Parathyroid adenoma (tissue), 2 donors: ENCODE data around the gene FABP1.

Source experiments
- H2AFZ ChIP-seq: fragments of 300-600 bp; sonication (generic); one replicate; pipeline ENCODE4 v1.7.0; 2017; ENCODE audit warnings: antibody characterized with exemption, mild to moderate bottlenecking
- H3K27ac ChIP-seq: fragments of 300-600 bp; sonication (generic); one replicate; pipeline ENCODE4 v1.7.0; 2017
- H3K27me3 ChIP-seq: fragments of 300-600 bp; sonication (generic); one replicate; pipeline ENCODE4 v1.7.0; 2017; ENCODE audit warnings: low read length; ENCODE audit not compliant: control insufficient read depth, insufficient read depth
- H3K36me3 ChIP-seq: fragments of 300-600 bp; sonication (generic); one replicate; pipeline ENCODE4 v1.7.0; 2017; ENCODE audit warnings: low read length; ENCODE audit not compliant: control insufficient read depth, insufficient read depth
- H3K4me1 ChIP-seq: fragments of 300-600 bp; sonication (generic); one replicate; pipeline ENCODE4 v1.7.0; 2017; ENCODE audit warnings: control low read depth
- H3K4me2 ChIP-seq: fragments of 300-600 bp; sonication (generic); one replicate; pipeline ENCODE4 v1.7.0; 2017; ENCODE audit warnings: low read length
- H3K4me3 ChIP-seq: fragments of 300-600 bp; sonication (generic); one replicate; pipeline ENCODE4 v1.7.0; 2017; ENCODE audit warnings: low read depth, low read length
- H3K79me2 ChIP-seq: fragments of 300-600 bp; sonication (generic); one replicate; pipeline ENCODE4 v1.7.0; 2017; ENCODE audit warnings: control low read depth
- H3K9ac ChIP-seq: fragments of 300-600 bp; sonication (generic); one replicate; pipeline ENCODE4 v1.7.0; 2017; ENCODE audit warnings: mild to moderate bottlenecking
- H3K9me3 ChIP-seq: fragments of 300-600 bp; sonication (generic); one replicate; pipeline ENCODE4 v1.7.0; 2017; ENCODE audit warnings: low read length; ENCODE audit not compliant: control insufficient read depth
- CTCF ChIP-seq: fragments of 300-600 bp; sonication (generic); IDR thresholded peaks from one replicate; pipeline ENCODE4 v1.7.0; 2017; ENCODE audit warnings: antibody characterized with exemption, mild to moderate bottlenecking
- donor health status: primary hyperparathyroidism.

The FABP1 gene

DNA sequence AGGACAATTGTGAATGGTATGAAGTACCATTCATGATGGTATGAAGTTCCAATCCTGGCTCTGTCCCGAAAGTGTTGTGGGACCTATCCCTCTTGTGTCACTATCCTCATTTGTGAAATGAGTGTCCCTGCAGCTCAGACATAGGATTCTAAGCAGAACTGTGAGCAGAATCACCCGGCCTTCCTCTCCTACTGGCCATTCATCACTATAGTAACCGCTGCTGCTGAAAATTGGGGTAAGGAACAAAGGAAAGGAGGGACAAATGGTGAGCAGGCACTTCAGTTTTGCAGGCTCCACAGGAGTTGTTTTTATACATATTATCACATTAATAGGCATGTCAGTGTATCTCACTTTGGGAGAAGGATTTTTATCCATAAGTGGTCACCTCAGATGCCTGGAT is 32.8 kb downstream of the FABP1 start:
- TF ChIP-seq CTCF = no peak
- Histone ChIP-seq H3K9me3 (no peaks in the 10 kb centered on the region), H3K9ac (no peak overlapping the region), H3K4me1 (no peaks in the 10 kb centered on the region), H3K36me3 (no peaks in the 10 kb centered on the region), H3K27ac (no peak overlapping the region), H3K4me3 (no peak overlapping the region), H3K4me2 (no peak overlapping the region), H2AFZ (no peak overlapping the region), H3K27me3 (no peaks in the 10 kb centered on the region), H3K79me2 (no peaks in the 10 kb centered on the region)

GRCh38 chr2:88092773-88093172 is 35.1 kb downstream of the FABP1 start:
- Histone ChIP-seq H3K4me3 (no peak overlapping the region), H3K27me3 (no peaks in the 10 kb centered on the region), H3K79me2 (no peaks in the 10 kb centered on the region), H3K9ac (no peak overlapping the region), H2AFZ (no peak overlapping the region), H3K4me2 (no peak overlapping the region), H3K9me3 (no peaks in the 10 kb centered on the region), H3K4me1 (no peaks in the 10 kb centered on the region), H3K36me3 (no peaks in the 10 kb centered on the region), H3K27ac (no peak overlapping the region)
- no peak for TF ChIP-seq CTCF

- H3K9ac ChIP-seq = no peak overlapping the region
- TF ChIP-seq CTCF = no peak
- no peak overlapping the region for H3K27ac ChIP-seq
- H3K36me3 ChIP-seq = no peaks in the 10 kb centered on the region
- H2AFZ ChIP-seq = no peak overlapping the region
- no peaks in the 10 kb centered on the region for H3K4me1 ChIP-seq
- no peaks in the 10 kb centered on the region for H3K27me3 ChIP-seq
- no peak overlapping the region for H3K4me3 ChIP-seq
- H3K9me3 ChIP-seq = no peaks in the 10 kb centered on the region
- no peak overlapping the region for H3K4me2 ChIP-seq
- H3K79me2 ChIP-seq = no peaks in the 10 kb centered on the region
Measured at GRCh38 chr2:88091943-88092342, 35.9 kb downstream of the FABP1 start.

GRCh38 chr2:88090446-88091283 is 37.2 kb downstream of the FABP1 start:
- no peak overlapping the region for H3K9ac ChIP-seq
- H2AFZ ChIP-seq = no peak overlapping the region
- H3K79me2 ChIP-seq = no peaks in the 10 kb centered on the region
- H3K4me3 ChIP-seq = no peak overlapping the region
- TF ChIP-seq CTCF = no peak
- no peaks in the 10 kb centered on the region for H3K9me3 ChIP-seq
- no peaks in the 10 kb centered on the region for H3K27me3 ChIP-seq
- no peaks in the 10 kb centered on the region for H3K4me1 ChIP-seq
- no peak overlapping the region for H3K4me2 ChIP-seq
- no peak overlapping the region for H3K27ac ChIP-seq
- H3K36me3 ChIP-seq = no peaks in the 10 kb centered on the region

- Histone ChIP-seq H3K4me1 (no peaks in the 10 kb centered on the region), H3K79me2 (no peaks in the 10 kb centered on the region), H3K27ac (no peak overlapping the region), H3K27me3 (no peaks in the 10 kb centered on the region), H3K36me3 (no peaks in the 10 kb centered on the region), H3K4me3 (no peak overlapping the region), H2AFZ (no peak overlapping the region), H3K9me3 (no peaks in the 10 kb centered on the region), H3K4me2 (no peak overlapping the region), H3K9ac (no peak overlapping the region)
- no peak for TF ChIP-seq CTCF
Measured at GRCh38 chr2:88088999-88089398, 38.9 kb downstream of the FABP1 start.
